Fibroblast of skin of left biceps (primary cell): ENCODE measurements around the gene SPTSSB.

Experiments
- DNase-seq, 2 experiments: peaks; one replicate each; pipeline ENCODE4 v3.0.0-alpha.2; 2013; ENCODE audit warnings: low read depth in 2 of 2

SPTSSB gene

DNA sequence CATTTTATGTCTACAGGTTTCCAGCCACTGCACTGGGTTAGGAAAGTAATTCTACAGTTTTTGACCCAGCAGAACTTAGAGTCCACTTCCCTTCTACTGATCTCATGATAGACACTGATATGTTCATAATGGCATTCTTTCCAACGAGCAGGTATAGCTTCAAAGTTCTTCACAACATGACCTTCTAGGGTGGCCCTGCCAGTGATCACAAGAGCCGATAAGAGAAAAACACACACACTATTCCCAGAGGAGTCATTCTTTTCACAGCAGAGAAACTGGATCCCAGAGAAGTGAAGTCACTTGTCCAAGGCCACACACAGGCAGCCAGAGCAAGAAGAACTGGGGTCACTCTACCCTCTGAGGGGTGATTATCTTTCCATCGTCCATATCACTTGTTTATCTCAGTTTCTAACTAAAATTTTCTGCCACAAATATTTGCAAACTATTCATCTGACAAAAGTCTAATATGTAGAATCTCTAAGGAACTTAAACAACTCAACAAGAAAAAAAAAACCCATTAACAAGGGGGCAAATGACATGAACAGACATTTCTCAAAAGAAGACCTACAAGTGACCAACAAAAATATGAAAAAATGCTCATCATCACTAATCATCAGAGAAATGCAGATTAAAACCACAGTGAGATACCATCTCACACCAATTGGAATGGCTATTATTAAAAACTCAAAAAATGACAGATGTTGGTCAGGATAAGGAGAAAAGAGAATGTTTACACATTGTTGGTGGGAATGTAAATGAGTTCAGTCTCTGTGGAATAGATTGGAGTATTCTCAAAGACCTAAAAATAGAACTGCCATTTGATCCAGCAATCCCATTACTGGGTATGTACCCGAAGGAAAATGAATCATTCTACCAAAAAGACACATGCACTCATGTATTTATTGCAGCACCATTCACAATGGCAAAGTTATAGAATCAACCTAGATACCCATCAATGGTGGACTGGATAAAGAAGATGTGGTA is 31.5 kb downstream of the SPTSSB start:
- no peak for DNase-seq

DNA sequence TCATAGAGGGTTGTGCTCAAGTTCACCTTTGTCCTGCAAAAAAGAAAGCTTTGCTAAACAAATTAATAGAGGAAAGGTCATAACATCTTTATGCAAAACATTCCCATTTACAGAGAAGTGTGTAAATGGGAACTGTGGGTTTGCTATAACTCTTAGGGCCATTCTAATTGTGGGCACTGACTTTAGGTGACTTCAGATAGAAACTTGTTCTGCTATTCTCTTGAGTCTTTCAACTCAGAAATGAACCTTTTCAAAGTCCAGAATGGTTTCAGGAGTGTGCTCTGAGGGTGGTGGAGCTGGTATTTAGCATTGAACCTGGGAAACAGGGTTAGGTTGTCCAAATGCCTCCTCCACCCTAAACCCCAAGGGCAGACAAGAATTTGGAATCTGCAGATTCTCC is 34.0 kb downstream of the SPTSSB start:
- no peak for DNase-seq

- DNase-seq = no peak
Measured at GRCh38 chr3:161336661-161337060, 34.7 kb downstream of the SPTSSB start.

DNA sequence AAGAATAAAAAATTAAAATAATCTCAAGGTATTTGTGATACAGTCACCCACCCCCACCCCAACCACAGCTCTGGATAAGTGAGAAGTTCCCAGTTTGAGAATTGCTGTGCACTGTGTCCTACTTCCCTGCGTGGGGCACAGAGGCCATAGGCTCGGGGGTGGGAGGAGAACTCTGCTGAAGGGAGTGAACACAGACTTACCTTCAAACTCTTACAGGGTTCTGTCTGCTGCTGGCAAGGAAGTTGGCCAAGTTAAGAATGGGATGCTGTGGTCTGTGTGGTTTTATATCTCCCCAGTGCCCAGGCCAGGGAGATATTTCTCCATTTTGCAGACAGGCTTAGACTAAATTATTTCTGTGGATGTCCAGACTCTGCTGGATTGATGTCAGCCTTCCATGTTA is 37.6 kb downstream of the SPTSSB start:
- no peak for DNase-seq

- DNase-seq = no peak
Measured at GRCh38 chr3:161332792-161333191, 38.5 kb downstream of the SPTSSB start.

GRCh38 chr3:161325059-161325458 is 46.3 kb downstream of the SPTSSB start:
- DNase-seq = no peak

- DNase-seq = no peak
Measured at GRCh38 chr3:161323926-161324621, 47.2 kb downstream of the SPTSSB start.

DNA sequence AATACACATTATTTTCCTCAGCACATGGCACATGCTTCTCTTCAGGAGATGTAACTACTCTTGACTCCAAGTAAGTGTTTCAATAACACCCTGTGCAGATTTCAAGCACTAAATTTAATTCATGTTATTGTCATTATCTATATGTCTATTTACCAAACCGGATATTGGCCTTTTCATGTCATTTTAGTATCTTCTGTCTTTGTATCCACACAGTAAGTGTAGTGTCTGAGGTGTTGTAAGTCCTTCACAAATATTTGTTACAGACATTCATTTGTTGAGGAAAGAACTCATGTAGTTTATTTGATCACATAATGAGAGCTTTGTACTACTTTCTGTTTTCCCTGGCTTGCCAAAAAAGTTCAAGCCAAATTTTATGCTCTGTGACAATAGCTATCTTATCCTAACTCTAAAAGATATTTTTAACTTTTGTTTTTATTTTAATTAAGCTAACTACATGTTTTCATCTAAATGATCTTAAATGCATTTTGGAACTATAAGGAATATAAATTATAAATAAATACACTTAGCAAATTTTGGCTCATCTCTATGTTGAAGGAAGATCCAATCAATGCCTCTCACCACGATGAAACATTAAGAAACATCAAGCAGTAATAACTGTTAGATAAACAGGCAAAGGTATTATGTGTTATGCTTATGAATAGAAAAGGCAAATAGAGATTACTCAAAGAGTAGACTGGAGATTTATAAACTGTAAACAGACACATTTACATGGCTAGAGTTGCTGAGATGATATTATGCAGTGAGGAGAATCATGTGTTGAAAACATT is 48.3 kb downstream of the SPTSSB start:
- DNase-seq = no peak

DNA sequence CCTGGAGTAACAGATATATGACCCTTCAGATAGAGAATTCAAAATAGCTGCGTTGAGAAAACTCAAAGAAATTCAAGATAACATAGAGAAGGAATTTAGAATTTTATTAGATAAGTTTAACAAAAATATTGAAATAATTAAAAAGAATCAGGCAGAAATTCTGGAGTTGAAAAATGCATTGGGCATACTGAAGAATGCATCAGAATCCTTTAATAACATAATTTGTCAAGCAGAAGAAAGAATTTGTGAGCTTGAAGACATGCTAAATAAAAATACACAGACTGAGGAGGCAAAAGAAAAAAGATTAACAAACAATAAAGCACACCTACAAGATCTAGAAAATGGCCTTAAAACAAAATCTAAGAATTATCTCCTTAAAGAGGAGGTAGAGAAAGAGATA is 50.5 kb downstream of the SPTSSB start:
- DNase-seq = no peak

GRCh38 chr3:161319867-161320266 is 51.5 kb downstream of the SPTSSB start:
- no peak for DNase-seq

DNA sequence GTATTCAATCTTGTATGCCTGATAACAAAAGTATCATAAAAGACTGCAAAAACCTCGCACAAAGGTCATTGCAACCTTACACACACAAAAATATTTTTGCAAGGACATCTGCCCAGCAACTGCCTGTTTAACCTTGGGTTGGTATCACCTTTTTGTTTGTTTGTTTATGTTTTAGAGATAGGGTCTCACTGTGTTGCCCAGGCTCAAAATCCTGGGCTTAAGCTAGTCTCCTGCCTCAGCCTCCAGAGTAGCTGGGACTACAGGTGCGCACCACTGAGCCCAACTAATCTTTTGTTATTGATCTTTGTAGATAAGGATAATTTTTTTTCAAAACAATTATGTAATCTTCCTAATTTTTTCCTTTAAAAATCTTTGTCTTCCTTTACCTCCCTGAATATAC is 54.2 kb downstream of the SPTSSB start:
- no peak for DNase-seq

DNA sequence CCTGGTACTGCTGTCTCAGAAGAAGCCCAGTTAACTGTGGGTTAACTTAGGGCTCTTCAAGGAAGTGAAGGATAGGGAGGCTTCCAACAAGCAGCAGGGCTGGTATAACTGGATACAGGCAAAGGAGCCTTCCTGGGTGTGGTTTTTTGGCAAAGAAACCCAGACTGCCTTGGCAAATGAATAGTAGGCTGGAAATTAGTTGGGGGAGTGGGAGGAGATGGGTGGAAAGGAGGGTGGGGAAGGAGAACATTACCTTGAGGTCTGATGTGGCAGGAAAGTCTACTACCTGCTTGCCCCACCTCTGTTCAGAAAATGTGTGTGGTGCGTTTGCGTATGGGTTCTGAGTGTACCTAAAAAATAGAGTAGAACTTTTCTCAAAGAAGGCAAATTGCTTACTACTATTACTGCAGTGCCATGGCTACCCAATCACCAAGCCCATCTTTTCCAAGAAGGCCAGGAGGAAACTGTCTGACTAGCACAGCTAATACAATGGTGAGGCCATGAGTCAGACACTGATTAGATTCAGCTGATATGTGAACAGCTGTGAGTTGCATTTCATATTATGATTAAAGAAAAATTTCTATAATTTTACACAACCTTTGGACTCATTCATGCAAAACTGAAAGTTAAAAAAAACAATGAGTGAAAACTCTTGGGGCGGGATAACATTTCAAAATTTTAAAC is 55.2 kb downstream of the SPTSSB start:
- DNase-seq = no peak

GRCh38 chr3:161314836-161315395 is 56.4 kb downstream of the SPTSSB start:
- DNase-seq = no peak

GRCh38 chr3:161310649-161311423 is 60.5 kb downstream of the SPTSSB start:
- no peak for DNase-seq

DNA sequence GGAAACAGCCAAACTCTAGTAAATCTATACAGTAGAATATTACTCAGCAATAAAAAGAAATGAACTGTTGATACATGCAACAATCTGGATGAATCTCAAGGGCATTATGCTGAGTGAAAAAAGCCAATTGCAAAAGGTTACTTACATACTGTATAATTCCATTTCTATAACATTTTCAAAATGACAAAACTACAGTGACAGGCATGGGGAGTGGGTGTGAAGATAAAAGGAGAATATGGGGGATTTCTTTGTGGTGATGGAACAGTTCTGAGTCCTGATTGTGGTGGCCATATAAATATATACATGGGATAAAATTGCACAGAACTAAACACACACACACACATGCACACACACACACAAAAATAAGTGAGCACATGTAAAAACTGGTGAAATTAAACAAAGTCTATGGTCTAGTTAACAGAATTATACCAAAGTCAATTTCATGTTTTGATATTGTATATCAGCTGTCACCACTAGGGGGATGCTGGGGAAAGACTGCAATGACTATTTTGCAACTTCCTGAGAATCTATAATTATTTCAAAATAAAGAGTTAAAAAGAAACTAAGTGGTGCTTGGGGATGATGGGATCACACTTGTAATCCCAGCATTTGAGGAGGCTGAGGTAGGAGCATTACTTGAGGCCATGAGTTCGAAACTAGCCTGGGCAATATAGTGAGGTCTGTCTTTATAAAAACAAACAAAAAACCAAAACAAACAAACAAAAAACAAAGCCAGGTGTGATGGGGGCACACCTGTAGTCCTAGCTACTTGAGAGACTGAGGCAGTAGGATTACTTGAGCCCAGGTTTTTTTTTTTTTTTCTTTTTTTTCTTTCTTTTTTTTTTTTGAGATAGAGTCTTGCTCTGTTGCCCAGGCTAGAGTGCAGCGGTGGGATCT is 66.0 kb downstream of the SPTSSB start:
- no peak for DNase-seq

DNA sequence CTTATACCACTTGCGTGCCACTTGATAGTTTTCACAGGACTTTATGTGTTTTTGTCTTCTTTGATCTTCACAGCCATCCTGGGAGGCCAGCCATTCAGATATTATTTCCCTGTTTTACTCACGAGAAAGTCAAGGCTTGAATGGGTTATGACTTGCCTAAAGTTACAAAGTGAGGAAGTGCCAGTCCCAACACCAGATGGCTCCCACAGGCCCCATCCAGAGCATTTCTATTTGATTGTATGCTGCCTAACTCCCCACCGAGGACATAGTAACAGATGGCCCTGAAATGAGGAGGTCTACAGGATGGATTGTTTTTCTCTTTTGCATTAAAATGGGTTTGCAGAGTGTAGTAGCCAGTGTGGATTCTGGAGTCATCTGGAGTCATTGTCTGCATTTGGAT is 74.5 kb downstream of the SPTSSB start:
- no peak for DNase-seq

DNA sequence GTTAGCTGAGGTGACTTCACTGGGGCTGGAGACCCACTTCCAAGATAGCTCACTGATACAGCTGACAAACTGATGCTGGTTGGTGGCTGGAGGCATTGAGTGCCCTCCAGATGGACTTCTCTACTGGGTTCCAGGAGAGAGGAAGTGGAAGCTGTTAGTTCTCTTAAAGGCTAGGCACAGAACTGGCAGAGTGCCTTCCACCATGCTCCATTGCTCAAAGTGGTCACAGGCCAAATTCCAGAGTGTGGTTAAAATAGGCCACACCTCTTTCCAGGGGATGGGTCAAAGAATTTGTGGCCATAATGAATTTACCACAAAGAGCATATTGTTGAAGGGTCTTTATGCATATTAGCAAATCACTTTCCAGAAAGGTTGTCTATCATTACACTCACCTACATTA is 76.0 kb downstream of the SPTSSB start:
- DNase-seq = no peak
